WTC11 (cell line): ENCODE results near the gene KDM4B. TPM values are rescaled to one million over a fixed set of nuclear protein-coding genes. Genes with fewer than 3 reads are reported as not detected.

ENCODE experiments used
- ATAC-seq: fragments of 200-7000 bp; cut with Tn5 transposase; 2 replicates; pipeline ENCODE4 v1.10.0; 2021; ENCODE audit warnings: mild to moderate bottlenecking, moderate library complexity
- CTCF ChIA-PET: fragments of 300-600 bp; sonication (Branson Sonifier 250); formaldehyde crosslinking; loops from one replicate; lab custom pipeline; 2021; ENCODE audit warnings: antibody characterized with exemption; lab: Charles Lee
- POLR2A ChIA-PET: fragments of 350-600 bp; sonication (Branson Sonifier 250); formaldehyde crosslinking; loops from one replicate; lab custom pipeline; 2021; ENCODE audit warnings: antibody characterized with exemption; lab: Charles Lee
- DNase-seq: peaks from one replicate; pipeline ENCODE4 v3.0.0; 2021; ENCODE audit warnings: low spot score
- H3K27ac Mint-ChIP-seq: 2 replicates; pipeline ENCODE4 v1.8.0; 2021; ENCODE audit warnings: mixed read lengths
- H3K27me3 Mint-ChIP-seq: 2 replicates; pipeline ENCODE4 v1.8.0; 2021; ENCODE audit warnings: low read depth, mild to moderate bottlenecking, moderate library complexity, mixed read lengths
- H3K36me3 Mint-ChIP-seq: 2 replicates; pipeline ENCODE4 v1.8.0; 2021; ENCODE audit warnings: mixed read lengths
- H3K4me1 Mint-ChIP-seq: 2 replicates; pipeline ENCODE4 v1.8.0; 2022; ENCODE audit warnings: mixed read lengths
- H3K4me3 Mint-ChIP-seq: 2 replicates; pipeline ENCODE4 v1.8.0; 2021; ENCODE audit warnings: mild to moderate bottlenecking, moderate library complexity, mixed read lengths
- H3K9me3 Mint-ChIP-seq: 2 replicates; pipeline ENCODE4 v1.8.0; 2021; ENCODE audit warnings: mixed read lengths
- AFF4 ChIP-seq: sonication (generic); formaldehyde crosslinking; IDR thresholded peaks from 2 replicates; pipeline ENCODE4 v1.8.1; 2023; ENCODE audit warnings: mild to moderate bottlenecking, missing genetic modification reagents, borderline replicate concordance
- CBFB ChIP-seq: sonication (generic); formaldehyde crosslinking; IDR thresholded peaks from 2 replicates; pipeline ENCODE4 v1.8.1; 2022; ENCODE audit warnings: mild to moderate bottlenecking, low read depth, missing genetic modification reagents
- CREM ChIP-seq: sonication (generic); formaldehyde crosslinking; IDR thresholded peaks from 2 replicates; pipeline ENCODE4 v1.8.1; 2022; ENCODE audit warnings: mild to moderate bottlenecking, missing genetic modification reagents, moderate library complexity
- ERG ChIP-seq: fragments of 250-450 bp; sonication (Bioruptor Pico); IDR thresholded peaks from 2 replicates; pipeline ENCODE4 v1.8.0; 2021; ENCODE audit warnings: mild to moderate bottlenecking
- FOXJ3 ChIP-seq: sonication (generic); formaldehyde crosslinking; IDR thresholded peaks from 2 replicates; pipeline ENCODE4 v1.9.0; 2021; ENCODE audit warnings: missing genetic modification reagents, mild to moderate bottlenecking, borderline replicate concordance
- GRHL2 ChIP-seq: fragments of 250-450 bp; sonication (Bioruptor Pico); IDR thresholded peaks from 2 replicates; pipeline ENCODE4 v1.8.0; 2022; ENCODE audit warnings: mild to moderate bottlenecking, moderate library complexity; ENCODE audit not compliant: insufficient replicate concordance, severe bottlenecking
- GTF2I ChIP-seq: fragments of 250-450 bp; sonication (Bioruptor Pico); conservative IDR thresholded peaks from 2 replicates; pipeline ENCODE4 v1.4.0; 2021; ENCODE audit warnings: mild to moderate bottlenecking
- NFYB ChIP-seq: sonication (generic); formaldehyde crosslinking; conservative IDR thresholded peaks from 2 replicates; pipeline ENCODE4 v1.8.0; 2022; ENCODE audit warnings: low read depth, missing genetic modification reagents
- PRRX2 ChIP-seq: fragments of 250-450 bp; sonication (Bioruptor Pico); IDR thresholded peaks from 2 replicates; pipeline ENCODE4 v1.8.0; 2021; ENCODE audit warnings: mild to moderate bottlenecking
- SP1 ChIP-seq: sonication (generic); formaldehyde crosslinking; conservative IDR thresholded peaks from 2 replicates; pipeline ENCODE4 v1.8.1; 2022; ENCODE audit warnings: missing genetic modification reagents
- TEAD1 ChIP-seq: sonication (generic); formaldehyde crosslinking; IDR thresholded peaks from 2 replicates; pipeline ENCODE4 v1.8.0; 2022; ENCODE audit warnings: mild to moderate bottlenecking, missing genetic modification reagents
- ZMAT4 ChIP-seq: fragments of 250-450 bp; sonication (Bioruptor Pico); IDR thresholded peaks from 2 replicates; pipeline ENCODE4 v1.9.0; 2021; ENCODE audit warnings: mild to moderate bottlenecking
- total RNA-seq: library from RNA; stranded (reverse); gene quantifications from 3 replicates; pipeline ENCODE4 v1.2.3, GENCODE V29; 2021
- TF ChIP-seq, protein P1 (sequence below): fragments of 200-600 bp; IDR thresholded peaks from 2 replicates; pipeline ENCODE4 v1.8.0; 2022; ENCODE audit warnings: antibody characterized with exemption
- TF ChIP-seq, protein P2 (sequence below): sonication (generic); formaldehyde crosslinking; IDR thresholded peaks from 2 replicates; pipeline ENCODE4 v1.8.1; 2022; ENCODE audit warnings: mild to moderate bottlenecking, missing genetic modification reagents, moderate library complexity, borderline replicate concordance
- TF ChIP-seq, protein P3 (sequence below): fragments of 250-450 bp; sonication (Bioruptor Pico); conservative IDR thresholded peaks from 2 replicates; pipeline ENCODE4 v1.9.0; 2021; ENCODE audit warnings: mild to moderate bottlenecking
- TF ChIP-seq, protein P4 (sequence below): sonication (generic); formaldehyde crosslinking; IDR thresholded peaks from 2 replicates; pipeline ENCODE4 v1.8.0; 2022; ENCODE audit warnings: mild to moderate bottlenecking, missing genetic modification reagents
- TF ChIP-seq, protein P5 (sequence below): sonication (generic); formaldehyde crosslinking; IDR thresholded peaks from 2 replicates; pipeline ENCODE4 v1.8.1; 2022; ENCODE audit warnings: low read depth, mild to moderate bottlenecking, moderate library complexity, missing genetic modification reagents, borderline replicate concordance
- TF ChIP-seq, protein P6 (sequence below): sonication (generic); formaldehyde crosslinking; IDR thresholded peaks from 2 replicates; pipeline ENCODE4 v1.8.0; 2022; ENCODE audit warnings: missing genetic modification reagents

Gene KDM4B
- total RNA-seq, 1 experiment from 2014 or later, result 43.2 TPM

DNA sequence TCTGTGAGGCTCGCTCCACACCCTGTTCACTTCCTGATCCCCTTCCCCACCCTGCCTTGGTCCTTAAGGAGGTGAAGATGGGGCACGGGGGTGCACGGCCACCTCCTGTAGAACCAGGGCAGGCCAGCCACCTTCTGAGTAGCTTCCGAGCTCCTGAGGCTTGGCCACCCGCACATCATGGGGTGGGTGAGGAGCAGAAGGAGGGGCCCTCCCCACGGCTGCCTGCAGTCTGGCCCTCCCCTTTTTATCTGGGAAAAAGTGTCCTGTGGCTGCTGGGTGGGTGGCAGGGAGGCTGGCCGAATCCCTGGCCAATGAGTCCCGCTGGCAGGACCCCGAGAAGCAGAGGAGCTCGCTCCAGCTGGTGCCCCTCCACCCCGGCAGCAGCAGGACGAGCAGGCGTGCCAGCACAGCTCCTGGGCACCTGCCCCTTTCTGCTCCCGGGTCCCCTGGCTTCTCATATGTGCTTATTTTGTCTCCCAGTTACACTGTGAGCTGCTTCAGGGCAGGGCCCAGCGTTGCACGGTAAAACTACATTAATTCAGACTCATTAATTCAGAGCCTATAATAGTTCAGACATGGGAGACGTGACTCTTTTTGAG lies 135.0 kb downstream of the KDM4B start:
- Mint-ChIP-seq H3K36me3 (peaks cover 22% of the 10 kb centered on the region), H3K4me1 (no peaks in the 10 kb centered on the region), H3K27ac (no peak overlapping the region), H3K9me3 (peaks cover 19% of the 10 kb centered on the region)
- ATAC-seq, result no peak
- DNase-seq, result no peak
- TF ChIP-seq CREM (no peak), ERG (CRISPR knock-in tag) (no peak), AFF4 (CRISPR knock-in tag) (no peak), GRHL2 (CRISPR knock-in tag) (no peak), NFYB (CRISPR knock-in tag) (no peak), SP1 (CRISPR knock-in tag) (no peak), FOXJ3 (no peak), PRRX2 (CRISPR knock-in tag) (no peak), TEAD1 (CRISPR knock-in tag) (no peak), GTF2I (CRISPR knock-in tag) (no peak), ZMAT4 (CRISPR knock-in tag) (no peak), CBFB (CRISPR knock-in tag) (no peak)
- TF ChIP-seq, protein P1, sequence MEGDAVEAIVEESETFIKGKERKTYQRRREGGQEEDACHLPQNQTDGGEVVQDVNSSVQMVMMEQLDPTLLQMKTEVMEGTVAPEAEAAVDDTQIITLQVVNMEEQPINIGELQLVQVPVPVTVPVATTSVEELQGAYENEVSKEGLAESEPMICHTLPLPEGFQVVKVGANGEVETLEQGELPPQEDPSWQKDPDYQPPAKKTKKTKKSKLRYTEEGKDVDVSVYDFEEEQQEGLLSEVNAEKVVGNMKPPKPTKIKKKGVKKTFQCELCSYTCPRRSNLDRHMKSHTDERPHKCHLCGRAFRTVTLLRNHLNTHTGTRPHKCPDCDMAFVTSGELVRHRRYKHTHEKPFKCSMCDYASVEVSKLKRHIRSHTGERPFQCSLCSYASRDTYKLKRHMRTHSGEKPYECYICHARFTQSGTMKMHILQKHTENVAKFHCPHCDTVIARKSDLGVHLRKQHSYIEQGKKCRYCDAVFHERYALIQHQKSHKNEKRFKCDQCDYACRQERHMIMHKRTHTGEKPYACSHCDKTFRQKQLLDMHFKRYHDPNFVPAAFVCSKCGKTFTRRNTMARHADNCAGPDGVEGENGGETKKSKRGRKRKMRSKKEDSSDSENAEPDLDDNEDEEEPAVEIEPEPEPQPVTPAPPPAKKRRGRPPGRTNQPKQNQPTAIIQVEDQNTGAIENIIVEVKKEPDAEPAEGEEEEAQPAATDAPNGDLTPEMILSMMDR, result no peak
- TF ChIP-seq, protein P2, sequence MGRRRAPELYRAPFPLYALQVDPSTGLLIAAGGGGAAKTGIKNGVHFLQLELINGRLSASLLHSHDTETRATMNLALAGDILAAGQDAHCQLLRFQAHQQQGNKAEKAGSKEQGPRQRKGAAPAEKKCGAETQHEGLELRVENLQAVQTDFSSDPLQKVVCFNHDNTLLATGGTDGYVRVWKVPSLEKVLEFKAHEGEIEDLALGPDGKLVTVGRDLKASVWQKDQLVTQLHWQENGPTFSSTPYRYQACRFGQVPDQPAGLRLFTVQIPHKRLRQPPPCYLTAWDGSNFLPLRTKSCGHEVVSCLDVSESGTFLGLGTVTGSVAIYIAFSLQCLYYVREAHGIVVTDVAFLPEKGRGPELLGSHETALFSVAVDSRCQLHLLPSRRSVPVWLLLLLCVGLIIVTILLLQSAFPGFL (CRISPR knock-in tag), result no peak
- TF ChIP-seq, protein P3, sequence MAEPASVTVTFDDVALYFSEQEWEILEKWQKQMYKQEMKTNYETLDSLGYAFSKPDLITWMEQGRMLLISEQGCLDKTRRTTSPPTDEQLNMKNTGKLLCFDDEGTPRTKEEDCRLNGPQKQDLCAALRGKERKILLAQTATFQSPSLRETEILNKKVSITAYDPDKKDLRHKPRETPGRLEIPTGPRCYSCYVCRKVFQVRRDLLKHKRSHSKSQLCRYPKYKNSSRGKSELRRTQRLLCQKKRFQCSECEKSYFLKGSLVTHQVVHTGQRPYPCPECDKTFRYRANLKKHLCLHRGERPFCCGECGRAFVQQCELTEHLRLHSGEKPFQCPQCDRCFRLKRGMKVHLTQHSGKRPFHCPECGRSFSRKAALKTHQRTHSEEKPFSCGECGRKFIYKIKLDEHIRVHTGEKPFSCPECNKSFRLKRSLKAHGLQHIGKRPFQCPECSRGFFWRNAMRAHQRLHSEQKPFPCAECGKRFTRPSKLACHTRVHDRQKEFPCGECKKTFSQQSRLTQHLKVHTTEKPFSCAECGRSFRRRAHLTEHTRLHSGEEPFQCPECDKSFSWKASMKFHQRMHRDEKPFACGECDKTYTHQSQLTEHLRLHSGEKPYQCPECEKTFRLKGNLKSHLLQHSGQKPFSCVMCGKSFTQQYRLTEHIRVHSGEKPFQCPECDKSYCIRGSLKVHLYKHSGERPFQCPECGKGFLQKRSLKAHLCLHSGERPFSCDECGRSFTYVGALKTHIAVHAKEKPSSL, result no peak
- TF ChIP-seq, protein P4, sequence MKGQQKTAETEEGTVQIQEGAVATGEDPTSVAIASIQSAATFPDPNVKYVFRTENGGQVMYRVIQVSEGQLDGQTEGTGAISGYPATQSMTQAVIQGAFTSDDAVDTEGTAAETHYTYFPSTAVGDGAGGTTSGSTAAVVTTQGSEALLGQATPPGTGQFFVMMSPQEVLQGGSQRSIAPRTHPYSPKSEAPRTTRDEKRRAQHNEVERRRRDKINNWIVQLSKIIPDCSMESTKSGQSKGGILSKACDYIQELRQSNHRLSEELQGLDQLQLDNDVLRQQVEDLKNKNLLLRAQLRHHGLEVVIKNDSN (CRISPR knock-in tag), result no peak
- TF ChIP-seq, protein P5, sequence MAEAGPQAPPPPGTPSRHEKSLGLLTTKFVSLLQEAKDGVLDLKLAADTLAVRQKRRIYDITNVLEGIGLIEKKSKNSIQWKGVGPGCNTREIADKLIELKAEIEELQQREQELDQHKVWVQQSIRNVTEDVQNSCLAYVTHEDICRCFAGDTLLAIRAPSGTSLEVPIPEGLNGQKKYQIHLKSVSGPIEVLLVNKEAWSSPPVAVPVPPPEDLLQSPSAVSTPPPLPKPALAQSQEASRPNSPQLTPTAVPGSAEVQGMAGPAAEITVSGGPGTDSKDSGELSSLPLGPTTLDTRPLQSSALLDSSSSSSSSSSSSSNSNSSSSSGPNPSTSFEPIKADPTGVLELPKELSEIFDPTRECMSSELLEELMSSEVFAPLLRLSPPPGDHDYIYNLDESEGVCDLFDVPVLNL, result no peak
- TF ChIP-seq, protein P6, sequence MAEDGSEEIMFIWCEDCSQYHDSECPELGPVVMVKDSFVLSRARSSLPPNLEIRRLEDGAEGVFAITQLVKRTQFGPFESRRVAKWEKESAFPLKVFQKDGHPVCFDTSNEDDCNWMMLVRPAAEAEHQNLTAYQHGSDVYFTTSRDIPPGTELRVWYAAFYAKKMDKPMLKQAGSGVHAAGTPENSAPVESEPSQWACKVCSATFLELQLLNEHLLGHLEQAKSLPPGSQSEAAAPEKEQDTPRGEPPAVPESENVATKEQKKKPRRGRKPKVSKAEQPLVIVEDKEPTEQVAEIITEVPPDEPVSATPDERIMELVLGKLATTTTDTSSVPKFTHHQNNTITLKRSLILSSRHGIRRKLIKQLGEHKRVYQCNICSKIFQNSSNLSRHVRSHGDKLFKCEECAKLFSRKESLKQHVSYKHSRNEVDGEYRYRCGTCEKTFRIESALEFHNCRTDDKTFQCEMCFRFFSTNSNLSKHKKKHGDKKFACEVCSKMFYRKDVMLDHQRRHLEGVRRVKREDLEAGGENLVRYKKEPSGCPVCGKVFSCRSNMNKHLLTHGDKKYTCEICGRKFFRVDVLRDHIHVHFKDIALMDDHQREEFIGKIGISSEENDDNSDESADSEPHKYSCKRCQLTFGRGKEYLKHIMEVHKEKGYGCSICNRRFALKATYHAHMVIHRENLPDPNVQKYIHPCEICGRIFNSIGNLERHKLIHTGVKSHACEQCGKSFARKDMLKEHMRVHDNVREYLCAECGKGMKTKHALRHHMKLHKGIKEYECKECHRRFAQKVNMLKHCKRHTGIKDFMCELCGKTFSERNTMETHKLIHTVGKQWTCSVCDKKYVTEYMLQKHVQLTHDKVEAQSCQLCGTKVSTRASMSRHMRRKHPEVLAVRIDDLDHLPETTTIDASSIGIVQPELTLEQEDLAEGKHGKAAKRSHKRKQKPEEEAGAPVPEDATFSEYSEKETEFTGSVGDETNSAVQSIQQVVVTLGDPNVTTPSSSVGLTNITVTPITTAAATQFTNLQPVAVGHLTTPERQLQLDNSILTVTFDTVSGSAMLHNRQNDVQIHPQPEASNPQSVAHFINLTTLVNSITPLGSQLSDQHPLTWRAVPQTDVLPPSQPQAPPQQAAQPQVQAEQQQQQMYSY (CRISPR knock-in tag), result no peak
- TF ChIP-seq, all 79 proteins: peak for 0
- H3K4me3 Mint-ChIP-seq, result no peak overlapping the region
- ChIA-PET POLR2A (no interaction called here), CTCF (interaction anchor here (0.5 to 3.7 kb wide), 4 partner anchors 17 to 427 kb away, joined by 3 to 16 read pairs (median 3); no protein-coding TSS in a partner anchor)
- H3K27me3 Mint-ChIP-seq, result no peaks in the 10 kb centered on the region
